Liver (tissue), 9 donors: ENCODE results near the gene CCR4. TPM values are rescaled to one million over a fixed set of nuclear protein-coding genes. Genes with fewer than 3 reads are reported as not detected.

Experiments used
- DNase-seq: peaks from one replicate; pipeline ENCODE4 v3.0.0-alpha.2; 2017; ENCODE audit warnings: low spot score
- H3K27ac ChIP-seq, 2 donors: one replicate each; pipeline ENCODE4 v1.7.0; 2013; ENCODE audit warnings: inconsistent platforms in 2 of 2, low read length in 2 of 2, control low read depth in 1 of 2, low read depth in 1 of 2, mild to moderate bottlenecking in 1 of 2
- H3K27me3 ChIP-seq, 4 donors: one replicate each; pipeline versions ENCODE4 v1.6.1 to v1.7.0; 2013; ENCODE audit warnings: low read length in 3 of 4, inconsistent platforms in 1 of 4, mild to moderate bottlenecking in 1 of 4, moderate library complexity in 1 of 4; ENCODE audit not compliant: control insufficient read depth in 4 of 4, insufficient read depth in 4 of 4
- H3K36me3 ChIP-seq, 4 donors: one replicate each; pipeline versions ENCODE4 v1.6.1 to v1.7.0; 2013; ENCODE audit warnings: low read length in 3 of 4, mild to moderate bottlenecking in 3 of 4, low read depth in 1 of 4, moderate library complexity in 1 of 4; ENCODE audit not compliant: control insufficient read depth in 4 of 4, insufficient read depth in 3 of 4
- H3K4me1 ChIP-seq, 4 donors: one replicate each; pipeline versions ENCODE4 v1.6.1 to v1.7.0; 2013; ENCODE audit warnings: low read length in 3 of 4, mild to moderate bottlenecking in 3 of 4, moderate library complexity in 1 of 4; ENCODE audit not compliant: control insufficient read depth in 4 of 4, insufficient read depth in 4 of 4
- H3K4me3 ChIP-seq, 3 donors: one replicate each; pipeline versions ENCODE4 v1.6.1 to v1.7.0; 2013; ENCODE audit warnings: low read length in 3 of 3, control low read depth in 1 of 3, low read depth in 1 of 3, mild to moderate bottlenecking in 1 of 3
- H3K9ac ChIP-seq, 2 donors: one replicate each; pipeline ENCODE4 v1.7.0; 2013; ENCODE audit warnings: low read length in 2 of 2, mild to moderate bottlenecking in 2 of 2, moderate library complexity in 2 of 2, control low read depth in 1 of 2, low read depth in 1 of 2
- H3K9me3 ChIP-seq, 4 donors: one replicate each; pipeline versions ENCODE4 v1.6.1 to v1.7.0; 2013; ENCODE audit warnings: low read length in 3 of 4; ENCODE audit not compliant: control insufficient read depth in 4 of 4
- ATF3 ChIP-seq: IDR thresholded peaks from 2 replicates; pipeline ENCODE4 v1.6.1; 2016; ENCODE audit warnings: antibody characterized with exemption
- CTCF ChIP-seq: fragments of 150-350 bp; IDR thresholded peaks from 2 replicates; pipeline ENCODE4 v1.5.1; 2017; ENCODE audit warnings: improper control_type of control experiment, low read depth, low read length; ENCODE audit not compliant: missing input control
- EGR1 ChIP-seq, 2 donors: IDR thresholded peaks; 2 replicates each; pipeline ENCODE4 v1.6.1; 2016 to 2018; ENCODE audit warnings: antibody characterized with exemption in 2 of 2, low read depth in 2 of 2
- FOXA1 ChIP-seq: IDR thresholded peaks from 2 replicates; pipeline ENCODE4 v1.6.1; 2016; ENCODE audit warnings: antibody characterized with exemption
- FOXA2 ChIP-seq: IDR thresholded peaks from 2 replicates; pipeline ENCODE4 v1.6.1; 2016; ENCODE audit warnings: antibody characterized with exemption
- GABPA ChIP-seq, 2 donors: IDR thresholded peaks in 1 of 2; conservative IDR thresholded peaks in 1 of 2; 2 replicates each; pipeline ENCODE4 v1.6.1; 2016; ENCODE audit warnings: antibody characterized with exemption in 2 of 2, mild to moderate bottlenecking in 1 of 2, moderate library complexity in 1 of 2
- HNF4A ChIP-seq, 2 donors: conservative IDR thresholded peaks; 2 replicates each; pipeline ENCODE4 v1.6.1; 2016; ENCODE audit warnings: antibody characterized with exemption in 2 of 2, mild to moderate bottlenecking in 2 of 2
- NR2F2 ChIP-seq: IDR thresholded peaks from 2 replicates; pipeline ENCODE4 v1.6.1; 2016; ENCODE audit warnings: antibody characterized with exemption
- RAD21 ChIP-seq, 2 donors: IDR thresholded peaks; 2 replicates each; pipeline ENCODE4 v1.6.1; 2016; ENCODE audit warnings: antibody characterized with exemption in 2 of 2, mild to moderate bottlenecking in 2 of 2
- RXRA ChIP-seq, 2 donors: IDR thresholded peaks; 2 replicates each; pipeline ENCODE4 v1.6.1; 2017 to 2018; ENCODE audit warnings: antibody characterized with exemption in 2 of 2, mild to moderate bottlenecking in 1 of 2
- SP1 ChIP-seq: IDR thresholded peaks from 2 replicates; pipeline ENCODE4 v1.6.1; 2018; ENCODE audit warnings: antibody characterized with exemption, mild to moderate bottlenecking
- YY1 ChIP-seq: IDR thresholded peaks from 2 replicates; pipeline ENCODE4 v1.6.1; 2016; ENCODE audit warnings: antibody characterized with exemption, mild to moderate bottlenecking
- WGBS: extraction: QIAGEN DNeasy Blood & Tissue Kit; methylation state at CpG from one replicate; pipeline ENCODE4 v1.1.7; 2013; 5-methylcytosine and 5-hydroxymethylcytosine counted together
- polyA plus RNA-seq, 2 donors: library from polyadenylated mRNA; stranded (reverse) in 1 of 2; unstranded in 1 of 2; fragments of 200-250 nt in 1 of 2; fragments of >200 nt in 1 of 2; fragmentation: Nextera tagmentation in 1 of 2; extraction: Ambion mirVana in 1 of 2; gene quantifications; one replicate each; pipeline versions ENCODE4 v1.2.1 to v1.2.3, GENCODE V29; 2013 to 2015
- total RNA-seq, 2 donors: library from RNA; depleted of rRNA; stranded (reverse); fragments of >200 nt; gene quantifications; one replicate each; pipeline ENCODE4 v1.2.3, GENCODE V29; 2014
- TF ChIP-seq, protein P1 (sequence below): IDR thresholded peaks from 2 replicates; pipeline ENCODE4 v1.6.1; 2016; ENCODE audit warnings: antibody characterized with exemption
- TF ChIP-seq, protein P2 (sequence below): IDR thresholded peaks from 2 replicates; pipeline ENCODE4 v1.6.1; 2016; ENCODE audit warnings: antibody characterized with exemption
- TF ChIP-seq, protein P3 (sequence below): IDR thresholded peaks from 2 replicates; pipeline ENCODE4 v1.6.1; 2016; ENCODE audit warnings: antibody characterized with exemption, mild to moderate bottlenecking
- donor health status: healthy.
- donor health status: healthy.
- donor health status: healthy.
- donor health status: healthy.
- donor health status: healthy.

CCR4 gene
- total and polyA plus RNA-seq, 4 donors = 0.07 to 1.0 (median 0.17) TPM

GRCh38 chr3:32946973-32947788, 4.3 kb upstream of the CCR4 start (continued):
- TF ChIP-seq, protein P1, sequence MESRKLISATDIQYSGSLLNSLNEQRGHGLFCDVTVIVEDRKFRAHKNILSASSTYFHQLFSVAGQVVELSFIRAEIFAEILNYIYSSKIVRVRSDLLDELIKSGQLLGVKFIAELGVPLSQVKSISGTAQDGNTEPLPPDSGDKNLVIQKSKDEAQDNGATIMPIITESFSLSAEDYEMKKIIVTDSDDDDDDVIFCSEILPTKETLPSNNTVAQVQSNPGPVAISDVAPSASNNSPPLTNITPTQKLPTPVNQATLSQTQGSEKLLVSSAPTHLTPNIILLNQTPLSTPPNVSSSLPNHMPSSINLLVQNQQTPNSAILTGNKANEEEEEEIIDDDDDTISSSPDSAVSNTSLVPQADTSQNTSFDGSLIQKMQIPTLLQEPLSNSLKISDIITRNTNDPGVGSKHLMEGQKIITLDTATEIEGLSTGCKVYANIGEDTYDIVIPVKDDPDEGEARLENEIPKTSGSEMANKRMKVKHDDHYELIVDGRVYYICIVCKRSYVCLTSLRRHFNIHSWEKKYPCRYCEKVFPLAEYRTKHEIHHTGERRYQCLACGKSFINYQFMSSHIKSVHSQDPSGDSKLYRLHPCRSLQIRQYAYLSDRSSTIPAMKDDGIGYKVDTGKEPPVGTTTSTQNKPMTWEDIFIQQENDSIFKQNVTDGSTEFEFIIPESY = no peak
- no peak for TF ChIP-seq EGR1 (IDR thresholded peaks at IDR 0.05; ENCODE audit: low read depth in 2 of 2)
- no peak for TF ChIP-seq GABPA (IDR thresholded peaks at IDR 0.05 in 1 of 2, conservative IDR thresholded peaks at IDR 0.05 in 1 of 2)
- TF ChIP-seq HNF4A (conservative IDR thresholded peaks at IDR 0.05) = no peak
- TF ChIP-seq RXRA (IDR thresholded peaks at IDR 0.05) = no peak
- TF ChIP-seq NR2F2 = no peak
- no peak for TF ChIP-seq SP1
- TF ChIP-seq FOXA2 = no peak

DNA sequence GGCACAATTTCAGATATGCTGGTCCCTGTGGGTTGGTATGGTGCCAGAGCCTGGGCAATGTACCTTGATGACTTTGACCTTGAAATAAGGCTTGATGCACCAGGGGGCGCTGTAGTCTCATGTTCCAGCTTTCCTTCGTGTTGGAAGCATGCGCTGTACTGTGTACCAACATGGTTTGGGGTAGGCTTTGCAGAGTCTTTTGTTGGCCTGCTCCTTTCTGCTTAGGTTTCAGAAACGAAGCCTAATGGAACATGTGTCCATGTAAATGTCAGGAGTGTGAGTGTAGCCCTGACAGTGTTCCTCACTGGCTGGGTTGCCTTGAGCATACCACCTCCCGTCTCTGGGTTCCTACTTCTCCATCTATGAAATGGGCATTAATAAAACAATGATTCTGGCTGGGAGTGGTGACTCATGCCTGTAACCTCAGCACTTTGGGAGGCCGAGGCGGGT, 3.6 kb upstream of the CCR4 start:
- Histone ChIP-seq H3K4me3 (no peak overlapping the region), H3K9ac (no peak overlapping the region), H3K4me1 (no peaks in the 10 kb centered on the region), H3K36me3 (no peaks in the 10 kb centered on the region), H3K27me3 (no peaks in the 10 kb centered on the region), H3K27ac (no peak overlapping the region), H3K9me3 (no peaks in the 10 kb centered on the region)
- TF ChIP-seq FOXA2 (peak; percentile 32), CTCF (peak; percentile 72), HNF4A (conservative IDR thresholded peaks at IDR 0.05) (peak; percentile 42 to 61), RXRA (IDR thresholded peaks at IDR 0.05) (peak in 1 of 2 donors; percentile 57), ATF3 (no peak), FOXA1 (no peak), RAD21 (IDR thresholded peaks at IDR 0.05) (peak; percentile 95 to 97)
- TF ChIP-seq, protein P2, sequence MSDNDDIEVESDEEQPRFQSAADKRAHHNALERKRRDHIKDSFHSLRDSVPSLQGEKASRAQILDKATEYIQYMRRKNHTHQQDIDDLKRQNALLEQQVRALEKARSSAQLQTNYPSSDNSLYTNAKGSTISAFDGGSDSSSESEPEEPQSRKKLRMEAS = peak; percentile 36
- peak; percentile 93 for DNase-seq
- 37% methylated on average over 7 of the region's 7 CpGs for WGBS

DNA sequence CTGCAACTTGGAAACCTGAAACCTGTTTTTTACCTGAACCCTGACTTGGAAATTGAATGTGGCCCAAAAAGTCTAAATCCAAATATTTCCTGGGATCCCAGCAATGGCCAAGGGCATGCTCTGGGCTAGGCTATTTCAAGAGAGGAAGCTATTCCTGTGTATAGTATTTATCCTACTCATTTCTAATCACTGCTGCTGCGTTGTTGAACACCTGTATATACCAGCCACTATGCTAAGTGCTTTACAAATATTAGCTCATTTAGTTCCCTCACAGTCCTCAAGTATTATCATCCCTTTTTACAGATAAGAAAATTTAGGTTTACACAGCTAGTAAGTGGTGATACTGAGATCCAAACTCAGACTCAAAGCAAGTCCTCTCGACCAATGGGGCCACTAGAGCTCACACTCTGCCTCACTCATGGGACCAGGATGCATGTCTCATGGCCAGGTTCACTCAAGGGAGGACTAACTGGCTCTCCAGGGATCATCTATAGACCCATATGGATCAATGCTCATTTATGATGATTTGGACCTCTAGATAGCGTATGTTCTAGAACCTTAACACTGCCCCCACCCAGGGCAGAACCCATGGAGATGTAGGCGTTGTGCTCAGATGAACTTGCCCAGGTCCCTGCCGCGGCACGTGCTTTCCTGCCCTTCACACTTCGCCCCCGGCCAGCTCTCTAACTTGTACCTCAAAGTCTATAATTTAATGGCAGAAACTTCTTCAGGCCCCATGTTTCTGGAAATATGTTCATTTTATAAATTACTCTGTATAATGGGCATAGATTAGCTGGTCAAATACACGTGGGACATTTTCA, 2.6 kb upstream of the CCR4 start:
- H3K9ac ChIP-seq = no peak overlapping the region
- WGBS = 94% methylated on average over 10 of the region's 10 CpGs
- no peaks in the 10 kb centered on the region for H3K9me3 ChIP-seq
- H3K4me3 ChIP-seq = no peak overlapping the region
- no peaks in the 10 kb centered on the region for H3K36me3 ChIP-seq
- no peak for DNase-seq
- no peaks in the 10 kb centered on the region for H3K27me3 ChIP-seq
- TF ChIP-seq EGR1 (IDR thresholded peaks at IDR 0.05; ENCODE audit: low read depth in 2 of 2) (no peak), GABPA (IDR thresholded peaks at IDR 0.05 in 1 of 2, conservative IDR thresholded peaks at IDR 0.05 in 1 of 2) (no peak), YY1 (no peak), FOXA1 (no peak), FOXA2 (no peak), RAD21 (IDR thresholded peaks at IDR 0.05) (no peak), NR2F2 (no peak), HNF4A (conservative IDR thresholded peaks at IDR 0.05) (no peak), CTCF (no peak)
- TF ChIP-seq, protein P3, sequence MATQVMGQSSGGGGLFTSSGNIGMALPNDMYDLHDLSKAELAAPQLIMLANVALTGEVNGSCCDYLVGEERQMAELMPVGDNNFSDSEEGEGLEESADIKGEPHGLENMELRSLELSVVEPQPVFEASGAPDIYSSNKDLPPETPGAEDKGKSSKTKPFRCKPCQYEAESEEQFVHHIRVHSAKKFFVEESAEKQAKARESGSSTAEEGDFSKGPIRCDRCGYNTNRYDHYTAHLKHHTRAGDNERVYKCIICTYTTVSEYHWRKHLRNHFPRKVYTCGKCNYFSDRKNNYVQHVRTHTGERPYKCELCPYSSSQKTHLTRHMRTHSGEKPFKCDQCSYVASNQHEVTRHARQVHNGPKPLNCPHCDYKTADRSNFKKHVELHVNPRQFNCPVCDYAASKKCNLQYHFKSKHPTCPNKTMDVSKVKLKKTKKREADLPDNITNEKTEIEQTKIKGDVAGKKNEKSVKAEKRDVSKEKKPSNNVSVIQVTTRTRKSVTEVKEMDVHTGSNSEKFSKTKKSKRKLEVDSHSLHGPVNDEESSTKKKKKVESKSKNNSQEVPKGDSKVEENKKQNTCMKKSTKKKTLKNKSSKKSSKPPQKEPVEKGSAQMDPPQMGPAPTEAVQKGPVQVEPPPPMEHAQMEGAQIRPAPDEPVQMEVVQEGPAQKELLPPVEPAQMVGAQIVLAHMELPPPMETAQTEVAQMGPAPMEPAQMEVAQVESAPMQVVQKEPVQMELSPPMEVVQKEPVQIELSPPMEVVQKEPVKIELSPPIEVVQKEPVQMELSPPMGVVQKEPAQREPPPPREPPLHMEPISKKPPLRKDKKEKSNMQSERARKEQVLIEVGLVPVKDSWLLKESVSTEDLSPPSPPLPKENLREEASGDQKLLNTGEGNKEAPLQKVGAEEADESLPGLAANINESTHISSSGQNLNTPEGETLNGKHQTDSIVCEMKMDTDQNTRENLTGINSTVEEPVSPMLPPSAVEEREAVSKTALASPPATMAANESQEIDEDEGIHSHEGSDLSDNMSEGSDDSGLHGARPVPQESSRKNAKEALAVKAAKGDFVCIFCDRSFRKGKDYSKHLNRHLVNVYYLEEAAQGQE = no peak
- H3K4me1 ChIP-seq = no peaks in the 10 kb centered on the region
- H3K27ac ChIP-seq = no peak overlapping the region
